22Rv1 (cell line): ENCODE measurements around the gene TTC33.

Source experiments
- CTCF ChIP-seq: fragments of 450-650 bp; IDR thresholded peaks from 2 replicates; pipeline ENCODE4 v1.5.1; 2017; ENCODE audit warnings: mild to moderate bottlenecking
- ZFX ChIP-seq: fragments of 450-650 bp; IDR thresholded peaks from 2 replicates; pipeline ENCODE4 v1.6.1; 2017; ENCODE audit warnings: antibody characterized with exemption, borderline replicate concordance

GRCh38 chr5:40677456-40677855 lies 78.3 kb downstream of the TTC33 start:
- TF ChIP-seq CTCF (no peak), ZFX (no peak)
